ENCODE measurements around the gene RAI1.
"Not testable (repeated sequence)": the region's sequence is repeated elsewhere in the genome, so short reads cannot be mapped to it uniquely, and the experiment has no call there.

The RAI1 gene

GRCh38 chr17:17681187-17681743 is at the start of gene RAI1:
RAI1 (plus strand) TSS chr17:17681458; CDS start chr17:17792949, 111,491 bp downstream.
- peak; percentile 70 for DNase-seq

GRCh38 chr17:17632690-17633089 is 48.6 kb upstream of the RAI1 start:
- DNase-seq = not testable (repeated sequence)

- no peak for DNase-seq
Observed at GRCh38 chr17:17633310-17633709, 47.9 kb upstream of the RAI1 start.

- DNase-seq = no peak
Observed at GRCh38 chr17:17635126-17635525, 46.1 kb upstream of the RAI1 start.

GRCh38 chr17:17635537-17636271 is 45.6 kb upstream of the RAI1 start:
- not testable (repeated sequence) for DNase-seq

- DNase-seq = no peak
Observed at GRCh38 chr17:17636272-17636885, 44.9 kb upstream of the RAI1 start.

- DNase-seq = no peak
Observed at GRCh38 chr17:17638467-17638866, 42.8 kb upstream of the RAI1 start.

- not testable (repeated sequence) for DNase-seq
Observed at GRCh38 chr17:17639661-17640270, 41.5 kb upstream of the RAI1 start.

- DNase-seq = peak; percentile 79
Observed at GRCh38 chr17:17641621-17642409, 39.4 kb upstream of the RAI1 start.

GRCh38 chr17:17645148-17645547 is 36.1 kb upstream of the RAI1 start:
- not testable (repeated sequence) for DNase-seq

GRCh38 chr17:17645961-17646360 is 35.3 kb upstream of the RAI1 start:
- DNase-seq = no peak

- DNase-seq = no peak
Observed at GRCh38 chr17:17647524-17648178, 33.6 kb upstream of the RAI1 start.

- no peak for DNase-seq
Observed at GRCh38 chr17:17648762-17649161, 32.5 kb upstream of the RAI1 start.

GRCh38 chr17:17650959-17651358 is 30.3 kb upstream of the RAI1 start:
- no peak for DNase-seq

- no peak for DNase-seq
Observed at GRCh38 chr17:17653343-17653742, 27.9 kb upstream of the RAI1 start.

- no peak for DNase-seq
Observed at GRCh38 chr17:17659340-17659739, 21.9 kb upstream of the RAI1 start.

- DNase-seq = no peak
Observed at GRCh38 chr17:17661134-17661533, 20.1 kb upstream of the RAI1 start.

- no peak for DNase-seq
Observed at GRCh38 chr17:17661834-17662385, 19.3 kb upstream of the RAI1 start.

- DNase-seq = peak; percentile 43
Observed at GRCh38 chr17:17663160-17664063, 17.8 kb upstream of the RAI1 start.

GRCh38 chr17:17664064-17664452 is 17.2 kb upstream of the RAI1 start:
- DNase-seq = no peak

GRCh38 chr17:17665255-17665654 is 16.0 kb upstream of the RAI1 start:
- DNase-seq = no peak

All from stimulated activated CD4-positive, alpha-beta T cell treated with anti-CD3 and anti-CD28 coated beads, Interleukin-12 subunit alpha, Interleukin-12 subunit beta, amount 100 ng/mL, for 4 hours (primary cell).